Measurements from ENCODE around the gene C9orf72. TPM values are rescaled to one million over a fixed set of nuclear protein-coding genes. Genes with fewer than 3 reads are reported as not detected.
"Not testable (repeated sequence)": the region's sequence is repeated elsewhere in the genome, so short reads cannot be mapped to it uniquely, and the experiment has no call there.

Gene C9orf72
- 10 to 100 TPM in 2 of 3 donors, 1 to 10 TPM in 1; 4.3 to 11.7 (median 10.3) TPM for polyA plus RNA-seq

GRCh38 chr9:27572918-27573633 lies at the start of gene C9orf72:
Gene C9orf72 (minus strand): TSS chr9:27573481. CDS start chr9:27567120, 6,361 bp downstream.
- 0 to 2% (median 1%) methylated on average over 65 to 72 of the region's 72 CpGs for whole genome bisulfite sequencing, 3 donors

GRCh38 chr9:27622693-27623340 lies 49.5 kb upstream of the C9orf72 start:
- WGBS, 3 donors: 49 to 65% (median 49%) methylated on average over 5 of the region's 5 CpGs

More at GRCh38 chr9:27572918-27573633, at the start of gene C9orf72:
- peak within 1 kb of the TSS; percentile 95 for H3K27ac ChIP-seq (ENCODE audit: low read depth, low read length)

GRCh38 chr9:27619743-27620142 lies 46.5 kb upstream of the C9orf72 start:
- 82 to 90% (median 83%) methylated on average over 6 of the region's 6 CpGs for WGBS, 3 donors
- no peak overlapping the region for H3K27ac ChIP-seq (ENCODE audit: low read depth, low read length)

More at GRCh38 chr9:27622693-27623340, 49.5 kb upstream of the C9orf72 start:
- H3K27ac ChIP-seq (ENCODE audit: low read depth, low read length): no peak overlapping the region

GRCh38 chr9:27618066-27618465 lies 44.8 kb upstream of the C9orf72 start:
- no peak overlapping the region for H3K27ac ChIP-seq (ENCODE audit: low read depth, low read length)
- 52 to 72% (median 57%) methylated on average over 4 of the region's 4 CpGs for WGBS, 3 donors

- H3K27ac ChIP-seq (ENCODE audit: low read depth, low read length): no peak overlapping the region
- 86 to 91% (median 87%) methylated on average over 11 of the region's 11 CpGs for WGBS, 3 donors
Measured at GRCh38 chr9:27614551-27614950, 41.3 kb upstream of the C9orf72 start.

- WGBS, 3 donors: 86 to 89% (median 86%) methylated on average over 4 of the region's 4 CpGs
- H3K27ac ChIP-seq (ENCODE audit: low read depth, low read length): not testable (repeated sequence)
Measured at GRCh38 chr9:27612036-27612435, 38.8 kb upstream of the C9orf72 start.

- WGBS, 3 donors: 92 to 95% (median 93%) methylated on average over 19 of the region's 19 CpGs
Measured at GRCh38 chr9:27610622-27611021, 37.3 kb upstream of the C9orf72 start.

GRCh38 chr9:27602954-27603353 lies 29.7 kb upstream of the C9orf72 start:
- WGBS, 3 donors: 84 to 95% (median 92%) methylated on average over 4 of the region's 4 CpGs
- H3K27ac ChIP-seq (ENCODE audit: low read depth, low read length): no peak overlapping the region

More at GRCh38 chr9:27610622-27611021, 37.3 kb upstream of the C9orf72 start:
- no peak overlapping the region for H3K27ac ChIP-seq (ENCODE audit: low read depth, low read length)

- WGBS, 3 donors: 61 to 75% (median 67%) methylated on average over 6 of the region's 6 CpGs
- H3K27ac ChIP-seq (ENCODE audit: low read depth, low read length): no peak overlapping the region
Measured at GRCh38 chr9:27602142-27602861, 29.0 kb upstream of the C9orf72 start.

- WGBS, 3 donors: 56 to 72% (median 56%) methylated on average over 6 of the region's 6 CpGs
Measured at GRCh38 chr9:27601396-27601795, 28.1 kb upstream of the C9orf72 start.

GRCh38 chr9:27600256-27600655 lies 27.0 kb upstream of the C9orf72 start:
- H3K27ac ChIP-seq (ENCODE audit: low read depth, low read length): no peak overlapping the region
- 20 to 45% (median 24%) methylated on average over 2 of the region's 2 CpGs for WGBS, 3 donors

More at GRCh38 chr9:27601396-27601795, 28.1 kb upstream of the C9orf72 start:
- H3K27ac ChIP-seq (ENCODE audit: low read depth, low read length): no peak overlapping the region

GRCh38 chr9:27599870-27600238 lies 26.6 kb upstream of the C9orf72 start:
- no peak overlapping the region for H3K27ac ChIP-seq (ENCODE audit: low read depth, low read length)
- 57 to 88% (median 79%) methylated on average over 2 of the region's 2 CpGs for WGBS, 3 donors

GRCh38 chr9:27599102-27599869 lies 26.0 kb upstream of the C9orf72 start:
- H3K27ac ChIP-seq (ENCODE audit: low read depth, low read length): peak overlapping the region; percentile 26
- WGBS, 3 donors: 54 to 76% (median 63%) methylated on average over 6 of the region's 6 CpGs

- WGBS, 3 donors: 92 to 95% (median 94%) methylated on average over 13 of the region's 13 CpGs
Measured at GRCh38 chr9:27595733-27596132, 22.5 kb upstream of the C9orf72 start.

GRCh38 chr9:27591672-27592071 lies 18.4 kb upstream of the C9orf72 start:
- H3K27ac ChIP-seq (ENCODE audit: low read depth, low read length): no peak overlapping the region
- WGBS, 3 donors: 68 to 97% (median 81%) methylated on average over 3 of the region's 3 CpGs

More at GRCh38 chr9:27595733-27596132, 22.5 kb upstream of the C9orf72 start:
- H3K27ac ChIP-seq (ENCODE audit: low read depth, low read length): no peak overlapping the region

GRCh38 chr9:27591093-27591492 lies 17.8 kb upstream of the C9orf72 start:
- 57 to 87% (median 66%) methylated on average over 2 of the region's 2 CpGs for WGBS, 3 donors
- no peak overlapping the region for H3K27ac ChIP-seq (ENCODE audit: low read depth, low read length)

GRCh38 chr9:27590651-27591050 lies 17.4 kb upstream of the C9orf72 start:
- H3K27ac ChIP-seq (ENCODE audit: low read depth, low read length): no peak overlapping the region

- WGBS, 3 donors: 69 to 89% (median 73%) methylated on average over 2 of the region's 2 CpGs
Measured at GRCh38 chr9:27589462-27589861, 16.2 kb upstream of the C9orf72 start.

More at GRCh38 chr9:27589462-27589861, 16.2 kb upstream of the C9orf72 start:
- no peak overlapping the region for H3K27ac ChIP-seq (ENCODE audit: low read depth, low read length)

All from adipose tissue (tissue), 3 donors.